HCT116 (cell line): Measurements from ENCODE around the gene MCRIP2. TPM values are rescaled to one million over a fixed set of nuclear protein-coding genes. Genes with fewer than 3 reads are reported as not detected.
A peak's percentile ranks its signal among the peaks of the same experiment; 100 is the strongest.

Experiments
- ATAC-seq: fragments of 200-7000 bp; cut with Tn5 transposase; 2 replicates; pipeline ENCODE4 v1.9.1; 2020; ENCODE audit warnings: mild to moderate bottlenecking, moderate library complexity
- BruUV-seq: library from RNA; stranded (reverse); fragments of 400-500 nt; replicated peaks from 2 replicates; lab custom pipeline; 2021; lab: Mats Ljungman, UMichigan
- CTCF ChIA-PET: fragments of 300-600 bp; sonication (Branson Sonifier 250); formaldehyde crosslinking; loops from one replicate; lab custom pipeline; 2021; ENCODE audit warnings: antibody characterized with exemption; lab: Charles Lee
- POLR2A ChIA-PET: fragments of 300-600, 350-600 bp; sonication (Branson Sonifier 250); formaldehyde crosslinking; loops from one replicate; lab custom pipeline; 2021; ENCODE audit warnings: antibody characterized with exemption; lab: Charles Lee
- RAD21 ChIA-PET, 2 experiments: fragments of 300-600 bp; sonication (Branson Sonifier 250); formaldehyde crosslinking; loops; one replicate each; lab custom pipeline; 2023; ENCODE audit warnings: low total read pairs in 2 of 2; ENCODE audit not compliant: uncharacterized antibody in 2 of 2, unreplicated experiment in 2 of 2, low non-redundant PET in 1 of 2; lab: Charles Lee
- DNase-seq: peaks from one replicate; pipeline ENCODE4 v3.0.0-alpha.2; 2010; ENCODE audit warnings: low read depth, low spot score
- H2AFZ ChIP-seq: fragments of 200-600 bp; shearing (Covaris generic), sonication (generic); 2 replicates; pipeline ENCODE4 v1.6.1; 2017; ENCODE audit warnings: low read depth, mixed run types, mixed read lengths, antibody characterized with exemption, low read length; ENCODE audit not compliant: poor library complexity, severe bottlenecking
- H3K27ac ChIP-seq: 2 replicates; pipeline ENCODE4 v1.5.1; 2012; ENCODE audit warnings: low read depth, low read length
- H3K27me3 ChIP-seq: fragments of 200-600 bp; sonication (generic); 2 replicates; pipeline ENCODE4 v1.6.1; 2016; ENCODE audit warnings: mixed run types, low read length, mixed read lengths; ENCODE audit not compliant: insufficient read depth
- H3K36me3 ChIP-seq, 2 experiments: fragments of 200-500 bp in 1 of 2; fragments of 200-600 bp in 1 of 2; sonication (Bioruptor generic) in 1 of 2; sonication (generic) in 1 of 2; 2 replicates each; pipeline versions ENCODE4 v1.5.1 to v1.6.1; 2014 to 2016; ENCODE audit warnings: low read length in 2 of 2, inconsistent platforms in 1 of 2, mixed read lengths in 1 of 2, mixed run types in 1 of 2; ENCODE audit not compliant: insufficient read depth in 2 of 2, control insufficient read depth in 1 of 2
- H3K4me1 ChIP-seq, 2 experiments: fragments of 200-600 bp in 1 of 2; sonication (generic) in 1 of 2; 2 replicates each; pipeline versions ENCODE4 v1.5.1 to v1.6.1; 2012 to 2017; ENCODE audit warnings: low read length in 2 of 2, inconsistent platforms in 1 of 2, mild to moderate bottlenecking in 1 of 2, mixed read lengths in 1 of 2, mixed run types in 1 of 2, moderate library complexity in 1 of 2; ENCODE audit not compliant: insufficient read depth in 2 of 2, control insufficient read depth in 1 of 2
- H3K4me2 ChIP-seq: fragments of 200-600 bp; sonication (generic); 2 replicates; pipeline ENCODE4 v1.6.1; 2017; ENCODE audit warnings: mixed run types, low read length, mixed read lengths
- H3K4me3 ChIP-seq, 2 experiments: fragments of 200-600 bp in 1 of 2; sonication (generic) in 1 of 2; replicated peaks in 1 of 2; 2 replicates each; pipeline ENCODE4 v1.5.1; 2011 to 2016; ENCODE audit warnings: low read length in 2 of 2, control low read depth in 1 of 2, low read depth in 1 of 2, mild to moderate bottlenecking in 1 of 2, mixed read lengths in 1 of 2, mixed run types in 1 of 2
- H3K79me2 ChIP-seq: fragments of 200-600 bp; sonication (generic); 2 replicates; pipeline ENCODE4 v1.6.1; 2017; ENCODE audit warnings: mild to moderate bottlenecking, mixed run types, low read length, moderate library complexity, mixed read lengths; ENCODE audit not compliant: insufficient read depth
- H3K9ac ChIP-seq: fragments of 200-600 bp; sonication (generic); 2 replicates; pipeline ENCODE4 v1.6.1; 2016; ENCODE audit warnings: low read length, mixed read lengths
- H3K9me2 ChIP-seq: fragments of 200-600 bp; sonication (generic), shearing (Covaris generic); 2 replicates; pipeline ENCODE4 v1.6.1; 2017; ENCODE audit warnings: mixed run types, mild to moderate bottlenecking, moderate library complexity; ENCODE audit not compliant: insufficient read depth
- H3K9me3 ChIP-seq, 2 experiments: fragments of 200-500 bp in 1 of 2; fragments of 200-600 bp in 1 of 2; sonication (Bioruptor generic) in 1 of 2; sonication (generic) in 1 of 2; 2 replicates each; pipeline ENCODE4 v1.6.1; 2014 to 2017; ENCODE audit warnings: low read length in 2 of 2, mixed read lengths in 2 of 2, inconsistent platforms in 1 of 2, low read depth in 1 of 2, mild to moderate bottlenecking in 1 of 2, mixed run types in 1 of 2, moderate library complexity in 1 of 2; ENCODE audit not compliant: control insufficient read depth in 1 of 2, insufficient read depth in 1 of 2
- H4K20me1 ChIP-seq: fragments of 200-600 bp; sonication (generic), shearing (Covaris generic); 2 replicates; pipeline ENCODE4 v1.6.1; 2017; ENCODE audit warnings: mixed run types, mild to moderate bottlenecking, moderate library complexity; ENCODE audit not compliant: insufficient read depth
- CBX3 ChIP-seq: IDR thresholded peaks from 2 replicates; pipeline ENCODE4 v1.6.1; 2012; ENCODE audit warnings: low read depth
- CEBPB ChIP-seq: IDR thresholded peaks from 2 replicates; pipeline ENCODE4 v1.6.1; 2012; ENCODE audit warnings: low read depth
- EGR1 ChIP-seq: IDR thresholded peaks from 2 replicates; pipeline ENCODE4 v1.6.1; 2012; ENCODE audit warnings: low read depth
- ELF1 ChIP-seq: IDR thresholded peaks from 2 replicates; pipeline ENCODE4 v1.6.1; 2012; ENCODE audit warnings: low read depth, borderline replicate concordance
- EZH2 ChIP-seq: fragments of 200-600 bp; sonication (generic); IDR thresholded peaks from 2 replicates; pipeline ENCODE4 v1.6.1; 2017; ENCODE audit warnings: antibody characterized with exemption, mixed run types
- FOSL1 ChIP-seq: IDR thresholded peaks from 2 replicates; pipeline ENCODE4 v1.6.1; 2012; ENCODE audit warnings: low read depth
- JUND ChIP-seq: IDR thresholded peaks from 2 replicates; pipeline ENCODE4 v1.6.1; 2012
- POLR2A ChIP-seq: IDR thresholded peaks from 2 replicates; pipeline ENCODE4 v1.7.0; 2011; ENCODE audit warnings: borderline replicate concordance; ENCODE audit not compliant: insufficient read depth, insufficient read length; ENCODE audit errors: extremely low read depth
- POLR2AphosphoS5 ChIP-seq: IDR thresholded peaks from 2 replicates; pipeline ENCODE4 v1.6.1; 2011; ENCODE audit warnings: mild to moderate bottlenecking, low read depth, low read length, moderate library complexity
- RAD21 ChIP-seq: IDR thresholded peaks from 2 replicates; pipeline ENCODE4 v1.6.1; 2012; ENCODE audit warnings: low read depth, mild to moderate bottlenecking
- SP1 ChIP-seq: IDR thresholded peaks from 2 replicates; pipeline ENCODE4 v1.6.1; 2012; ENCODE audit warnings: low read depth
- SRF ChIP-seq: IDR thresholded peaks from 2 replicates; pipeline ENCODE4 v1.6.1; 2012; ENCODE audit warnings: low read depth
- YY1 ChIP-seq: IDR thresholded peaks from 2 replicates; pipeline ENCODE4 v1.6.1; 2011; ENCODE audit warnings: low read length, low read depth, moderate library complexity, mild to moderate bottlenecking; ENCODE audit not compliant: insufficient replicate concordance; ENCODE audit errors: extremely low read depth
- ZFX ChIP-seq: fragments of 450-650 bp; IDR thresholded peaks from 2 replicates; pipeline ENCODE4 v1.6.1; 2017
- ZNF274 ChIP-seq: fragments of 200-500 bp; sonication (Bioruptor generic); IDR thresholded peaks from 2 replicates; pipeline ENCODE4 v1.6.1; 2014; ENCODE audit warnings: mild to moderate bottlenecking, low read depth, low read length, inconsistent platforms
- intact Hi-C: fragments of 100-400 bp; cut with micrococcal nuclease; formaldehyde crosslinking; loops from 2 replicates; pipeline ENCODE4 v1.10.0; 2022
- total RNA-seq: library from RNA; stranded (reverse); gene quantifications from one replicate; pipeline ENCODE4 v1.2.1, GENCODE V29; 2021; ENCODE audit not compliant: unreplicated experiment
- TF ChIP-seq, protein P1 (sequence below): IDR thresholded peaks from 2 replicates; pipeline ENCODE4 v1.6.1; 2012; ENCODE audit warnings: low read depth
- TF ChIP-seq, protein P2 (sequence below): IDR thresholded peaks from 2 replicates; pipeline ENCODE4 v1.6.1; 2012
- TF ChIP-seq, protein P3 (sequence below): IDR thresholded peaks from 2 replicates; pipeline ENCODE4 v1.6.1; 2012
- TF ChIP-seq, protein P4 (sequence below), 3 experiments: fragments of 200-600 bp in 1 of 3; sonication (generic) in 1 of 3; IDR thresholded peaks in 2 of 3; conservative IDR thresholded peaks in 1 of 3; 2 replicates each; pipeline ENCODE4 v1.5.1; 2012 to 2017; ENCODE audit warnings: low read depth in 2 of 3, low read length in 2 of 3, antibody characterized with exemption in 1 of 3, borderline replicate concordance in 1 of 3, control low read depth in 1 of 3, mild to moderate bottlenecking in 1 of 3, mixed read lengths in 1 of 3, mixed run types in 1 of 3, moderate library complexity in 1 of 3; ENCODE audit not compliant: insufficient read depth in 1 of 3
- TF ChIP-seq, protein P5 (sequence below): IDR thresholded peaks from 2 replicates; pipeline ENCODE4 v1.6.1; 2011; ENCODE audit warnings: mild to moderate bottlenecking, low read length, moderate library complexity; ENCODE audit not compliant: insufficient replicate concordance; ENCODE audit errors: extremely low read depth

Gene MCRIP2
- total RNA-seq, 1 experiment from 2014 or later, result 34.9 TPM

DNA sequence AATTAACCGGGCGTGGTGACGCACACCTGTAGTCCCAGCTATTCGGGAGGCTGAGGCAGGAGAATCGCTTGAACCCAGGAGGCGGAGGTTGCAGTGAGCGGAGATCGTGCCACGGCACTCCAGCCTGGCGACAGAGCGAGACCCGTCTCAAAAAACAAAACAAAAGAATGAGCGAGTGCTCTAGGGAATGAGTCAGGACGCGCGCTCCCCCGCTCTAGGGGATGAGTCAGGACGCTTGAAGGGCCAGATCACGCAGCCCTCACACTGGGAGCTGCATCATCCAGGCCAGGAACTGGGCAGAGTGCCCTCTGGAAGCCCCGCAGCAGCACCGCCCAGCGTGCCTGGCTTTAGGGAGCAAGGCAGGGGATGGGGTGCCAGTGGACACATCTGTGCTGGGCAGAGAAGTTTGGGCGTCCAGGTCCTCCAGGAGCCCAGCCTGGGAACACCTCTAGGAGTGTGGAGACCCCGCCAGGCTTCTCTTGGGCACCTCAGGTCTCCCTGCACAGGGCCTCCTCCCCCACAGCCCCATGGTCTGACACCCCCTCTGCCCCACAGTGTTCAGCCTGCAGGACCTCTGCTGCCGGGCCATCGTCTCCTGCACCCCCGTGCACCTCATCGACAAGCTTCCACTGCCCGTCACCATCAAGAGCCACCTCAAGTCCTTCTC, 14.7 kb upstream of the MCRIP2 start:
- no peaks in the 10 kb centered on the region for H3K36me3 ChIP-seq
- ChIA-PET CTCF (no interaction called here), POLR2A (no interaction called here), RAD21 (no interaction called here)
- H3K9ac ChIP-seq, result peak overlapping the region; percentile 57
- H3K9me3 ChIP-seq, result no peaks in the 10 kb centered on the region
- H3K4me3 ChIP-seq, result peak overlapping the region in 1 of 2 experiments; percentile 20; a peak in 1 of 4 replicates
- H3K4me1 ChIP-seq, result peaks cover 30 to 54% of the 10 kb centered on the region in 2 experiments
- H3K79me2 ChIP-seq, result no peaks in the 10 kb centered on the region
- intact Hi-C loops, result loop anchor here (5.0 kb wide), 1 partner anchor 35 kb away; the partner anchor contains the start of gene RAB40C
- peak overlapping the region; percentile 83 for H3K27ac ChIP-seq
- H3K27me3 ChIP-seq, result no peaks in the 10 kb centered on the region
- no TSS peak for BruUV-seq
- ATAC-seq, result peak; percentile 79
- DNase-seq, result peak; percentile 72
- H4K20me1 ChIP-seq, result no peaks in the 10 kb centered on the region
- H3K9me2 ChIP-seq, result no peaks in the 10 kb centered on the region
- peak overlapping the region; percentile 61 for H3K4me2 ChIP-seq
- no peak overlapping the region for H2AFZ ChIP-seq
- TF ChIP-seq, protein P1, sequence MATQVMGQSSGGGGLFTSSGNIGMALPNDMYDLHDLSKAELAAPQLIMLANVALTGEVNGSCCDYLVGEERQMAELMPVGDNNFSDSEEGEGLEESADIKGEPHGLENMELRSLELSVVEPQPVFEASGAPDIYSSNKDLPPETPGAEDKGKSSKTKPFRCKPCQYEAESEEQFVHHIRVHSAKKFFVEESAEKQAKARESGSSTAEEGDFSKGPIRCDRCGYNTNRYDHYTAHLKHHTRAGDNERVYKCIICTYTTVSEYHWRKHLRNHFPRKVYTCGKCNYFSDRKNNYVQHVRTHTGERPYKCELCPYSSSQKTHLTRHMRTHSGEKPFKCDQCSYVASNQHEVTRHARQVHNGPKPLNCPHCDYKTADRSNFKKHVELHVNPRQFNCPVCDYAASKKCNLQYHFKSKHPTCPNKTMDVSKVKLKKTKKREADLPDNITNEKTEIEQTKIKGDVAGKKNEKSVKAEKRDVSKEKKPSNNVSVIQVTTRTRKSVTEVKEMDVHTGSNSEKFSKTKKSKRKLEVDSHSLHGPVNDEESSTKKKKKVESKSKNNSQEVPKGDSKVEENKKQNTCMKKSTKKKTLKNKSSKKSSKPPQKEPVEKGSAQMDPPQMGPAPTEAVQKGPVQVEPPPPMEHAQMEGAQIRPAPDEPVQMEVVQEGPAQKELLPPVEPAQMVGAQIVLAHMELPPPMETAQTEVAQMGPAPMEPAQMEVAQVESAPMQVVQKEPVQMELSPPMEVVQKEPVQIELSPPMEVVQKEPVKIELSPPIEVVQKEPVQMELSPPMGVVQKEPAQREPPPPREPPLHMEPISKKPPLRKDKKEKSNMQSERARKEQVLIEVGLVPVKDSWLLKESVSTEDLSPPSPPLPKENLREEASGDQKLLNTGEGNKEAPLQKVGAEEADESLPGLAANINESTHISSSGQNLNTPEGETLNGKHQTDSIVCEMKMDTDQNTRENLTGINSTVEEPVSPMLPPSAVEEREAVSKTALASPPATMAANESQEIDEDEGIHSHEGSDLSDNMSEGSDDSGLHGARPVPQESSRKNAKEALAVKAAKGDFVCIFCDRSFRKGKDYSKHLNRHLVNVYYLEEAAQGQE, result no peak
- TF ChIP-seq ZNF274 (no peak), POLR2AphosphoS5 (peak; percentile 44; the same call in 1 of the 2 replicates), SP1 (peak; percentile 71), SRF (no peak), EGR1 (peak; percentile 60), CEBPB (no peak), ZFX (no peak), POLR2A (no peak), JUND (peak; percentile 83), FOSL1 (peak; percentile 81), ELF1 (no peak), EZH2 (no peak), RAD21 (no peak), YY1 (no peak), CBX3 (peak; percentile 19; the same call in 1 of the 2 replicates)
- TF ChIP-seq, protein P2, sequence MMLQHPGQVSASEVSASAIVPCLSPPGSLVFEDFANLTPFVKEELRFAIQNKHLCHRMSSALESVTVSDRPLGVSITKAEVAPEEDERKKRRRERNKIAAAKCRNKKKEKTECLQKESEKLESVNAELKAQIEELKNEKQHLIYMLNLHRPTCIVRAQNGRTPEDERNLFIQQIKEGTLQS, result no peak
- TF ChIP-seq, protein P3, sequence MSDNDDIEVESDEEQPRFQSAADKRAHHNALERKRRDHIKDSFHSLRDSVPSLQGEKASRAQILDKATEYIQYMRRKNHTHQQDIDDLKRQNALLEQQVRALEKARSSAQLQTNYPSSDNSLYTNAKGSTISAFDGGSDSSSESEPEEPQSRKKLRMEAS, result peak; percentile 85
- TF ChIP-seq, protein P4, sequence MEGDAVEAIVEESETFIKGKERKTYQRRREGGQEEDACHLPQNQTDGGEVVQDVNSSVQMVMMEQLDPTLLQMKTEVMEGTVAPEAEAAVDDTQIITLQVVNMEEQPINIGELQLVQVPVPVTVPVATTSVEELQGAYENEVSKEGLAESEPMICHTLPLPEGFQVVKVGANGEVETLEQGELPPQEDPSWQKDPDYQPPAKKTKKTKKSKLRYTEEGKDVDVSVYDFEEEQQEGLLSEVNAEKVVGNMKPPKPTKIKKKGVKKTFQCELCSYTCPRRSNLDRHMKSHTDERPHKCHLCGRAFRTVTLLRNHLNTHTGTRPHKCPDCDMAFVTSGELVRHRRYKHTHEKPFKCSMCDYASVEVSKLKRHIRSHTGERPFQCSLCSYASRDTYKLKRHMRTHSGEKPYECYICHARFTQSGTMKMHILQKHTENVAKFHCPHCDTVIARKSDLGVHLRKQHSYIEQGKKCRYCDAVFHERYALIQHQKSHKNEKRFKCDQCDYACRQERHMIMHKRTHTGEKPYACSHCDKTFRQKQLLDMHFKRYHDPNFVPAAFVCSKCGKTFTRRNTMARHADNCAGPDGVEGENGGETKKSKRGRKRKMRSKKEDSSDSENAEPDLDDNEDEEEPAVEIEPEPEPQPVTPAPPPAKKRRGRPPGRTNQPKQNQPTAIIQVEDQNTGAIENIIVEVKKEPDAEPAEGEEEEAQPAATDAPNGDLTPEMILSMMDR (IDR thresholded peaks at IDR 0.05 in 2 of 3, conservative IDR thresholded peaks at IDR 0.05 in 1 of 3; ENCODE audit: borderline replicate concordance in 1 of 3, insufficient read depth in 1 of 3, low read depth in 2 of 3, low read length in 2 of 3), result no peak
- TF ChIP-seq, protein P5, sequence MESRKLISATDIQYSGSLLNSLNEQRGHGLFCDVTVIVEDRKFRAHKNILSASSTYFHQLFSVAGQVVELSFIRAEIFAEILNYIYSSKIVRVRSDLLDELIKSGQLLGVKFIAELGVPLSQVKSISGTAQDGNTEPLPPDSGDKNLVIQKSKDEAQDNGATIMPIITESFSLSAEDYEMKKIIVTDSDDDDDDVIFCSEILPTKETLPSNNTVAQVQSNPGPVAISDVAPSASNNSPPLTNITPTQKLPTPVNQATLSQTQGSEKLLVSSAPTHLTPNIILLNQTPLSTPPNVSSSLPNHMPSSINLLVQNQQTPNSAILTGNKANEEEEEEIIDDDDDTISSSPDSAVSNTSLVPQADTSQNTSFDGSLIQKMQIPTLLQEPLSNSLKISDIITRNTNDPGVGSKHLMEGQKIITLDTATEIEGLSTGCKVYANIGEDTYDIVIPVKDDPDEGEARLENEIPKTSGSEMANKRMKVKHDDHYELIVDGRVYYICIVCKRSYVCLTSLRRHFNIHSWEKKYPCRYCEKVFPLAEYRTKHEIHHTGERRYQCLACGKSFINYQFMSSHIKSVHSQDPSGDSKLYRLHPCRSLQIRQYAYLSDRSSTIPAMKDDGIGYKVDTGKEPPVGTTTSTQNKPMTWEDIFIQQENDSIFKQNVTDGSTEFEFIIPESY, result no peak
